Measurements from ENCODE around the gene USP8.

DNA sequence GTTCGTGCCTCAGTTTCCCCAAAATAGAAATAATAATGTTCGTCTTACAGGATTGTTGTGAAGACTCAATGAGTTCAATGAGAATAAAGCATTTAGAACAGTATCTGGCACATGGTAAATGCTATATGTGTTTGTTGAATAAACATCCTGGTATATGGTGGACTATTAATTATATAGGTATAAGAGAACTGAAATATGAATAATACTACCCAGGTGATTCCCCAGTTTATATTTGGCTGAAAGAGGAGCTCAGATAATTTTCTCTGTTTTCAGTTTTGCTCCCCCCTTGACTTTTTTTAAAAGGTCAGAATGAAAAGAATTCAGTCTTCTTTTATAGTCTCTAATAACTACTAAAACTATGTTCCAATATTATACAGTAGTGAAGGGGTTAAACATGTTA lies 46.9 kb downstream of the USP8 start:
- TF ChIP-seq, protein P1, sequence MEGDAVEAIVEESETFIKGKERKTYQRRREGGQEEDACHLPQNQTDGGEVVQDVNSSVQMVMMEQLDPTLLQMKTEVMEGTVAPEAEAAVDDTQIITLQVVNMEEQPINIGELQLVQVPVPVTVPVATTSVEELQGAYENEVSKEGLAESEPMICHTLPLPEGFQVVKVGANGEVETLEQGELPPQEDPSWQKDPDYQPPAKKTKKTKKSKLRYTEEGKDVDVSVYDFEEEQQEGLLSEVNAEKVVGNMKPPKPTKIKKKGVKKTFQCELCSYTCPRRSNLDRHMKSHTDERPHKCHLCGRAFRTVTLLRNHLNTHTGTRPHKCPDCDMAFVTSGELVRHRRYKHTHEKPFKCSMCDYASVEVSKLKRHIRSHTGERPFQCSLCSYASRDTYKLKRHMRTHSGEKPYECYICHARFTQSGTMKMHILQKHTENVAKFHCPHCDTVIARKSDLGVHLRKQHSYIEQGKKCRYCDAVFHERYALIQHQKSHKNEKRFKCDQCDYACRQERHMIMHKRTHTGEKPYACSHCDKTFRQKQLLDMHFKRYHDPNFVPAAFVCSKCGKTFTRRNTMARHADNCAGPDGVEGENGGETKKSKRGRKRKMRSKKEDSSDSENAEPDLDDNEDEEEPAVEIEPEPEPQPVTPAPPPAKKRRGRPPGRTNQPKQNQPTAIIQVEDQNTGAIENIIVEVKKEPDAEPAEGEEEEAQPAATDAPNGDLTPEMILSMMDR (IDR thresholded peaks at IDR 0.05): no peak
- no peak for TF ChIP-seq POLR2A (IDR thresholded peaks at IDR 0.05)
